Transverse colon (tissue), 3 donors: ENCODE data around the gene OSBPL10.

Experiments used
- EP300 ChIP-seq: sonication (generic); formaldehyde crosslinking; IDR thresholded peaks from one replicate; pipeline ENCODE4 v1.6.1; 2017; ENCODE audit warnings: antibody characterized with exemption, low read depth
- TF ChIP-seq, protein P1 (sequence below), 5 experiments: fragments of 200-600 bp in 3 of 5; fragments of 450-650 bp in 2 of 5; sonication (generic) in 3 of 5; IDR thresholded peaks; 1 replicate in 2 of 5; 2 replicates in 3 of 5; pipeline ENCODE4 v1.5.1; 2016 to 2017; ENCODE audit warnings: antibody characterized with exemption in 5 of 5, inconsistent platforms in 3 of 5, mild to moderate bottlenecking in 2 of 5, moderate library complexity in 1 of 5

- TF ChIP-seq EP300 = no peak
- TF ChIP-seq, protein P1, sequence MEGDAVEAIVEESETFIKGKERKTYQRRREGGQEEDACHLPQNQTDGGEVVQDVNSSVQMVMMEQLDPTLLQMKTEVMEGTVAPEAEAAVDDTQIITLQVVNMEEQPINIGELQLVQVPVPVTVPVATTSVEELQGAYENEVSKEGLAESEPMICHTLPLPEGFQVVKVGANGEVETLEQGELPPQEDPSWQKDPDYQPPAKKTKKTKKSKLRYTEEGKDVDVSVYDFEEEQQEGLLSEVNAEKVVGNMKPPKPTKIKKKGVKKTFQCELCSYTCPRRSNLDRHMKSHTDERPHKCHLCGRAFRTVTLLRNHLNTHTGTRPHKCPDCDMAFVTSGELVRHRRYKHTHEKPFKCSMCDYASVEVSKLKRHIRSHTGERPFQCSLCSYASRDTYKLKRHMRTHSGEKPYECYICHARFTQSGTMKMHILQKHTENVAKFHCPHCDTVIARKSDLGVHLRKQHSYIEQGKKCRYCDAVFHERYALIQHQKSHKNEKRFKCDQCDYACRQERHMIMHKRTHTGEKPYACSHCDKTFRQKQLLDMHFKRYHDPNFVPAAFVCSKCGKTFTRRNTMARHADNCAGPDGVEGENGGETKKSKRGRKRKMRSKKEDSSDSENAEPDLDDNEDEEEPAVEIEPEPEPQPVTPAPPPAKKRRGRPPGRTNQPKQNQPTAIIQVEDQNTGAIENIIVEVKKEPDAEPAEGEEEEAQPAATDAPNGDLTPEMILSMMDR (IDR thresholded peaks at IDR 0.05) = no peak
Measured at GRCh38 chr3:32022947-32023346, 41.9 kb upstream of the OSBPL10 start.
